HepG2 (cell line): ENCODE results near the gene FRMD4A. TPM values are rescaled to one million over a fixed set of nuclear protein-coding genes. Genes with fewer than 3 reads are reported as not detected.
A peak's percentile ranks its signal among the peaks of the same experiment; 100 is the strongest.

Source experiments
- BATF2 ChIP-seq: sonication (generic); formaldehyde crosslinking; IDR thresholded peaks from 2 replicates; pipeline ENCODE4 v1.8.0; 2022; ENCODE audit warnings: mild to moderate bottlenecking, missing genetic modification reagents, moderate library complexity
- ELF1 ChIP-seq: sonication (generic); formaldehyde crosslinking; IDR thresholded peaks from 2 replicates; pipeline ENCODE4 v1.4.0; 2020; ENCODE audit warnings: missing genetic modification reagents
- ETV6 ChIP-seq: sonication (generic); formaldehyde crosslinking; conservative IDR thresholded peaks from 2 replicates; pipeline ENCODE4 v1.4.0; 2020; ENCODE audit warnings: missing genetic modification reagents
- HNRNPK ChIP-seq: fragments of 200-400 bp; formaldehyde crosslinking; IDR thresholded peaks from 2 replicates; pipeline ENCODE4 v1.6.1; 2018; ENCODE audit warnings: low read length, low read depth, moderate library complexity, mild to moderate bottlenecking; ENCODE audit not compliant: poor library complexity, severe bottlenecking
- MBD4 ChIP-seq: IDR thresholded peaks from 2 replicates; pipeline ENCODE4 v1.6.1; 2012; ENCODE audit warnings: low read length, inconsistent platforms, borderline replicate concordance
- PAF1 ChIP-seq: IDR thresholded peaks from 2 replicates; pipeline ENCODE4 v1.6.1; 2016; ENCODE audit warnings: missing genetic modification reagents, missing compliant biosample characterization
- PHF8 ChIP-seq: sonication (generic); formaldehyde crosslinking; IDR thresholded peaks from 2 replicates; pipeline ENCODE4 v1.5.0; 2020; ENCODE audit warnings: missing genetic modification reagents
- PRPF4 ChIP-seq: fragments of 200-400 bp; formaldehyde crosslinking; IDR thresholded peaks from 2 replicates; pipeline ENCODE4 v1.6.1; 2016; ENCODE audit warnings: low read length, low read depth; ENCODE audit not compliant: poor library complexity, severe bottlenecking
- RXRB ChIP-seq: IDR thresholded peaks from 2 replicates; pipeline ENCODE4 v1.6.1; 2016; ENCODE audit warnings: borderline replicate concordance, missing genetic modification reagents, missing compliant biosample characterization
- TCF7L2 ChIP-seq: IDR thresholded peaks from 2 replicates; pipeline ENCODE4 v1.6.1; 2011; ENCODE audit warnings: mild to moderate bottlenecking, low read depth, low read length, moderate library complexity
- UBTF ChIP-seq: sonication (generic); formaldehyde crosslinking; IDR thresholded peaks from 2 replicates; pipeline ENCODE4 v1.4.0; 2020; ENCODE audit warnings: mild to moderate bottlenecking, missing genetic modification reagents
- ZBTB42 ChIP-seq: sonication (generic); formaldehyde crosslinking; IDR thresholded peaks from 2 replicates; pipeline ENCODE4 v1.5.0; 2020; ENCODE audit warnings: mild to moderate bottlenecking, missing genetic modification reagents
- ZGPAT ChIP-seq: IDR thresholded peaks from 2 replicates; pipeline ENCODE4 v1.6.1; 2016; ENCODE audit warnings: mild to moderate bottlenecking
- ZHX2 ChIP-seq, 2 experiments: sonication (generic) in 1 of 2; formaldehyde crosslinking in 1 of 2; IDR thresholded peaks; 2 replicates each; pipeline versions ENCODE4 v1.6.1 to v1.9.0; 2014 to 2022; ENCODE audit warnings: antibody characterized with exemption in 1 of 2, borderline replicate concordance in 1 of 2, inconsistent platforms in 1 of 2, low read depth in 1 of 2, missing genetic modification reagents in 1 of 2
- ZNF136 ChIP-seq: sonication (generic); formaldehyde crosslinking; IDR thresholded peaks from 2 replicates; pipeline ENCODE4 v1.8.1; 2022; ENCODE audit warnings: low read depth, mild to moderate bottlenecking, moderate library complexity, missing genetic modification reagents
- ZNF44 ChIP-seq: sonication (generic); formaldehyde crosslinking; IDR thresholded peaks from 2 replicates; pipeline ENCODE4 v1.5.1; 2020; ENCODE audit warnings: mild to moderate bottlenecking, missing genetic modification reagents
- ZNF629 ChIP-seq: sonication (generic); formaldehyde crosslinking; conservative IDR thresholded peaks from 2 replicates; pipeline ENCODE4 v1.5.0; 2020; ENCODE audit warnings: missing genetic modification reagents
- ZNF7 ChIP-seq: IDR thresholded peaks from 2 replicates; pipeline ENCODE4 v1.6.1; 2016; ENCODE audit warnings: missing biosample characterization, missing genetic modification reagents
- ZNF709 ChIP-seq: sonication (generic); formaldehyde crosslinking; IDR thresholded peaks from 2 replicates; pipeline ENCODE4 v1.5.0; 2020; ENCODE audit warnings: mild to moderate bottlenecking, missing genetic modification reagents
- polyA plus RNA-seq, 8 experiments: library from polyadenylated mRNA; depleted of rRNA in 3 of 8; stranded (reverse) in 7 of 8; unstranded in 1 of 8; fragments of >200 nt; fragmentation: Illumina TruSeq in 4 of 8; extraction: Trizol in 4 of 8; gene quantifications; 2 replicates each; pipeline versions ENCODE4 v1.2.1 to v1.2.3, GENCODE V29; 2011 to 2016; ENCODE audit warnings: low read depth in 4 of 8, missing spikeins in 1 of 8, mixed read lengths in 1 of 8; ENCODE audit not compliant: insufficient read depth in 1 of 8
- total RNA-seq, 5 experiments: library from RNA; depleted of rRNA; stranded (reverse); fragments of >200 nt; fragmentation: Illumina TruSeq; extraction: Trizol; gene quantifications; 2 replicates each; pipeline ENCODE4 v1.2.3, GENCODE V29; 2016; ENCODE audit warnings: low read depth in 1 of 5

FRMD4A gene
- total and polyA plus RNA-seq, 2 of the 13 experiments (the other 11 are each of a cell fraction or from before 2014, with no cell fraction given) = 0.09 to 0.26 TPM

- TF ChIP-seq ZBTB42 (no peak), ZNF7 (CRISPR knock-in tag) (no peak), ZNF709 (CRISPR knock-in tag) (no peak), ZNF136 (CRISPR knock-in tag) (no peak), ELF1 (no peak), PHF8 (CRISPR knock-in tag) (no peak), TCF7L2 (no peak), BATF2 (no peak), ETV6 (CRISPR knock-in tag) (no peak), UBTF (CRISPR knock-in tag) (no peak), ZGPAT (CRISPR knock-in tag) (0 out of 2 replicates have a peak, but pooled peaks have one; percentile 47), ZNF44 (no peak), MBD4 (no peak), PAF1 (CRISPR knock-in tag) (no peak), RXRB (peak; percentile 56), ZNF629 (CRISPR knock-in tag) (no peak), ZHX2 (IDR thresholded peaks at IDR 0.05; ENCODE audit: low read depth) (no peak), ZHX2 (CRISPR knock-in tag; IDR thresholded peaks at IDR 0.05; ENCODE audit: borderline replicate concordance) (no peak), HNRNPK (no peak), PRPF4 (no peak)
Observed at GRCh38 chr10:14259696-14260566, 70.8 kb downstream of the FRMD4A start (continued).
